ENCODE measurements around the gene TMEM200A.
A peak's percentile ranks its signal among the peaks of the same experiment; 100 is the strongest.
"Not testable (repeated sequence)": the region's sequence is repeated elsewhere in the genome, so short reads cannot be mapped to it uniquely, and the experiment has no call there.

The TMEM200A gene

GRCh38 chr6:130365166-130366106 is at the start of gene TMEM200A:
Gene TMEM200A (plus strand): TSS chr6:130366017. CDS start chr6:130440423, 74,406 bp downstream.
- DNase-seq (ENCODE audit: low read depth) = peak; percentile 48

- no peak for DNase-seq (ENCODE audit: low read depth)
Observed at GRCh38 chr6:130320908-130321307, 44.9 kb upstream of the TMEM200A start.

- no peak for DNase-seq (ENCODE audit: low read depth)
Observed at GRCh38 chr6:130322673-130323268, 43.0 kb upstream of the TMEM200A start.

DNA sequence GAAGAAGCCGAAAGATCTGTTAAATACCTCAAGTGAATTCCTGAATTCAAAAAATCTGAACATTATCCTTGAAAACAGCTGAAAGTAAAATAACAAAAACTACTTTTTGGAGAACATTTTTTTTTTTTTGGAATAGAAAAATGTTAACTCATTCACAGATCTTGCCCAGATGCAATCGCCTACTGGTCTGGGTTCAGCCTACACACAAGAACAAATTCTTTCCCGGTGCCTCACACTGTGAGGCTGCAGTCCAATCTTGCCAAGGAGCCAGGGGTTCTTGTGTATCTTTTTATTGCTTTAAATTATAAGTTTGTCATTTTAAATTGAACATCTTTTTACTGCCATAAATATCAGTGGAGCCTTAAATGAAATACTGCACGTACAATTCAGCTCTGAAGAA is 41.2 kb upstream of the TMEM200A start:
- no peak for DNase-seq (ENCODE audit: low read depth)

- no peak for DNase-seq (ENCODE audit: low read depth)
Observed at GRCh38 chr6:130326496-130326895, 39.3 kb upstream of the TMEM200A start.

- no peak for DNase-seq (ENCODE audit: low read depth)
Observed at GRCh38 chr6:130337534-130337933, 28.3 kb upstream of the TMEM200A start.

GRCh38 chr6:130346324-130346723 is 19.5 kb upstream of the TMEM200A start:
- not testable (repeated sequence) for DNase-seq (ENCODE audit: low read depth)

DNA sequence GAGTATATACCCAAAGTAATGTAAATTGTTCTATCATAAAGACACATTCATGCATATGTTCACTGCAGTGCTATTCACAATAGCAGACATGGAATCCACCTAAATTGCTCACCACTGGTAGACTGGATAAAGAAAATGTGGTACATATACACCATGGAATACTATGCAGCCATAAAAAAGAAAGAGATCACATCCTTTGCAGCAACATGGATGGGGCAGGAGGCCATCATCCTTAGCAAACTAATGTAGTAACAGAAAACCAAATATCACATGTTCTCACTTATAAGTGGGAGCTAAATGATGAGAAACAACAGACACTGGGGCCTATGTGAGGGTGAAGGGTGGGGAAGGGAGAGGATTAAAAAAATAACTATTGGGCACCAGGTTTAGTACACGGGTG is 11.5 kb upstream of the TMEM200A start:
- DNase-seq (ENCODE audit: low read depth) = no peak

DNA sequence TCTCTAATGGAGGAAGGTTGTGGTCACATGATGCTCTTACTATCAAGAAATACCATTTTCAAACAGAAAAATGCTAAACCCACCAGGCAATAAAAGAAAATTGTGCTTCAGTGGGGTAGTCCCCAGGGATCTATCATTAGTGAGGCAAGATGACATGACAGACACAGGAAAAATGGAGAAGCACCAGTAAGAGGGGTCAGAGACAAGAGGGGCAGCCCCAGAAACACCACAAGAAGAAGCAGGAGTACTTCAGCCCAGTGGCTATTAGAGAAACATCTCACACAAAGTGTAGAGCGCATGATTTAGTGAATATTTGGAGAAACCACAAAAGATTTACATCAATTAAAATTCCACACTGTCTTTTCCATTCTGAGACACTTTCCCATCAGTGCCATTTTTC is 10.2 kb upstream of the TMEM200A start:
- DNase-seq (ENCODE audit: low read depth) = no peak

- no peak for DNase-seq (ENCODE audit: low read depth)
Observed at GRCh38 chr6:130357436-130357835, 8.4 kb upstream of the TMEM200A start.

GRCh38 chr6:130359736-130360135 is 6.1 kb upstream of the TMEM200A start:
- DNase-seq (ENCODE audit: low read depth) = no peak

GRCh38 chr6:130362128-130362527 is 3.7 kb upstream of the TMEM200A start:
- DNase-seq (ENCODE audit: low read depth) = no peak

- no peak for DNase-seq (ENCODE audit: low read depth)
Observed at GRCh38 chr6:130364224-130364780, 1.5 kb upstream of the TMEM200A start.

DNA sequence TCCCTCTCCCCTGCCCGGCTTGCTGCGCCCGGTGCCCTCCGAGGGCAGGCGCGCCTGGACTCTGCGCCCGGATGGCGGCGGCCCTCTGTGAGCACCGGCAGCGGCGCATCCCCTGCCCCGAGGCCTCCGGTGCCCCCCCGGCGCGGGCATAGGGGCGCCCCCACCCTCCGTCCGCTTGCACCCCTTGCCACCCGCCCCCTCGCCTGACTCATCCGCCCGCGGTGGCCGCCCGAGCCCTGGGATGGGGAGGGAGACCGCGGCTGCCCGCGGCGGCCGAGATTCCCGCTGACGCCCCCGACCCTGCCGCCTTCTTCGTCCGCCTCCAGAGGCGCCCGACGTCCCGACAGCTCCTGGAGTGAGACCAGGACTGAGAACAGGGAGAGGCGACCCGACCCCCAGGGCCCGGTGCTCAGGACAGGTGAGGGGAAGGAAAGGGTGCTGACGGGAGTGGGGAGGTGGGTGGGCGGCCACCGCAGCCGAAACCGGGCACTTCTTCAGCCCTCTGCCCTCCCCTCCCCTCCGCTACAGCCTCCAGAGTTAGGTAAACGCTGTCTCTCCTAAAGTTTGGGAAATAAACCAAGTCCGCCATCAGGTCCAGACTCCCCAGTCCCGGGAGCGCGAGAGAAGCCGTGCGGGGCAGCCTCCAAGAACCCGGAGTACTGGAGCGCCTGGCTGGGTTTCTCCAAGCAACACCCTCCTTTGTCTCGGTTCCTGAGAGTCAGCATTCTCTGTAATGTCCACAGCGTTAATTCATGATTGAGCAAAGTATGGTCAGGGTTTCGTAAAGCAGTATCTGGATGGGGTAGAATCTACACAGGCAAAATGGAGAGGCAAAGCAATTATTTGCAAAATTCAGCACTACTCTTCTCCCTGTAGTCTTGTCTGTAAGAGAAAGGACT is 539 bp downstream of the TMEM200A start:
- DNase-seq (ENCODE audit: low read depth) = peak; percentile 23

- no peak for DNase-seq (ENCODE audit: low read depth)
Observed at GRCh38 chr6:130367767-130368166, 1.9 kb downstream of the TMEM200A start.

DNA sequence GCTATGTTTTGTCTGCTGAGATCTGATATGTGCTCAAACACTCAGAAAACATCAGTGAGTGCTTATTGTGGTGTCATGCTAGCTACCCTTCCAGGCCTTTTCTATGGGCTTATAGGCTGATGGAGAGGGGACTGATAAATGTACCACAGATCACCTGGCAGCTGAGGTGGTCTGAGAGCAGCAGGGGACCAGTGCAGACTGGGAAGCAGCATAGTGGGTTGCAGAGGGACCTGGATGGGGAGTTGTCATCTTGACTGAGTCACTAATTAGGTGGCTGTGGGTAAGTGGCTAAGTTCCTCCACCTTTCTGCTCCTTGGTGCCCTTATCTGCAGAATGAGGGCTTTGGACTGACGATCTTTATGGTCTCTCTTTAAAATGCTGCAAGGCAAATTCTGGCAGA is 2.8 kb downstream of the TMEM200A start:
- no peak for DNase-seq (ENCODE audit: low read depth)

- no peak for DNase-seq (ENCODE audit: low read depth)
Observed at GRCh38 chr6:130369831-130370230, 4.0 kb downstream of the TMEM200A start.

GRCh38 chr6:130371921-130372420 is 6.2 kb downstream of the TMEM200A start:
- DNase-seq (ENCODE audit: low read depth) = no peak

- no peak for DNase-seq (ENCODE audit: low read depth)
Observed at GRCh38 chr6:130372786-130373185, 7.0 kb downstream of the TMEM200A start.

DNA sequence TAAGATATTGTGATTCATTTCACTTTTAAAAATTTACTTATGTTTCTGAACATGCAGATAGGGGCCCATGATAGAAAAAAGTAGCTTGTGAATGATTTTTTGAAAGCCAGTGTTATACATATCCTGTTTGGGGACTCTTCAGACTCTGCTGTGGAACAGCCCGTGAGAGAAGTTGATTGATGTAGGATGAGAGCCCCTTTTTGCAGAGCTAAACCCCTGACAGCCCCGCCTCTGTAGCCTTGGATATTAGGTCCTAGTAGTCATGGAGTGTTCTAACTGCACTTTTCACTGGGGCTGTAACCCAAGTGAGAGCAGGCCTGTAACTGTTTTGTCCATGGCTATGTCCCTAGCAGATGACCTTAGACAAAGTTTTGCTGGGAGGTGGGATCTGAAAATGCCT is 8.2 kb downstream of the TMEM200A start:
- DNase-seq (ENCODE audit: low read depth) = no peak

- no peak for DNase-seq (ENCODE audit: low read depth)
Observed at GRCh38 chr6:130376936-130377335, 11.1 kb downstream of the TMEM200A start.

GRCh38 chr6:130377371-130377770 is 11.6 kb downstream of the TMEM200A start:
- DNase-seq (ENCODE audit: low read depth) = no peak
